Activated T-cell treated with anti-CD3 and anti-CD28 coated beads, Interleukin-2, amount 50 U/mL, for 48 hours (primary cell): ENCODE data around the gene GPR34.

ENCODE experiments used
- DNase-seq, 2 experiments: peaks; one replicate each; pipeline ENCODE4 v3.0.0-alpha.2; 2020

Gene GPR34

DNA sequence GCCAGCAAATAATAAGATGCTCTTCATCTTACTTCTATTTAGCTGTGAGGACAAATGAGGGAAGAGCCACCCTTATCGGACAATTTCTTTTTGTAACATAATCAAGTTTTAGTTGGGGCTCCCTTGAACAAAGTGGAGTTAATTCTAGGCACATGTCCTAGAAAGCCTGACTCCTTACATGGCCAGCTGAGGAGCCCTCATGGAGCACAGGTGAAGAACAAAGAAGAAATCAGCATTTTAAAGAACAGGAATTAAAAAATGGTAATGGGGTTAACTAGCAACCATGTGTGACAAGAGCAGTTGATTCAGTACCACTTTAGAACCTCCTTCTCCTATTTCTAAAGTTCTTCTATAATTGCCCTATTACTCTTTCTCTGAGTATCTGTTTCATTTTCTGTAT lies 51.1 kb downstream of the GPR34 start:
- DNase-seq, result no peak
